IPS-20b (cell line): ENCODE results near the gene KIF5A.

Source experiments
- H3K27ac ChIP-seq: one replicate; pipeline ENCODE4 v1.5.1; 2013; ENCODE audit warnings: low read length
- H3K27me3 ChIP-seq: 2 replicates; pipeline ENCODE4 v1.6.1; 2013; ENCODE audit warnings: mild to moderate bottlenecking, low read length, inconsistent platforms; ENCODE audit not compliant: insufficient read depth
- H3K36me3 ChIP-seq: 2 replicates; pipeline ENCODE4 v1.6.1; 2013; ENCODE audit warnings: low read depth, mild to moderate bottlenecking, inconsistent platforms, low read length, moderate library complexity; ENCODE audit not compliant: insufficient read depth
- H3K4me1 ChIP-seq: 2 replicates; pipeline ENCODE4 v1.6.1; 2013; ENCODE audit warnings: mild to moderate bottlenecking, control low read depth, inconsistent platforms, low read length, moderate library complexity; ENCODE audit not compliant: insufficient read depth
- H3K4me3 ChIP-seq: 2 replicates; pipeline ENCODE4 v1.5.1; 2013; ENCODE audit warnings: mild to moderate bottlenecking, low read length, inconsistent platforms
- H3K9ac ChIP-seq: 2 replicates; pipeline ENCODE4 v1.6.1; 2013; ENCODE audit warnings: low read depth, mild to moderate bottlenecking, inconsistent platforms, low read length, moderate library complexity
- H3K9me3 ChIP-seq: 2 replicates; pipeline ENCODE4 v1.6.1; 2013; ENCODE audit warnings: mild to moderate bottlenecking, low read depth, low read length, inconsistent platforms; ENCODE audit not compliant: insufficient read depth

The KIF5A gene

DNA sequence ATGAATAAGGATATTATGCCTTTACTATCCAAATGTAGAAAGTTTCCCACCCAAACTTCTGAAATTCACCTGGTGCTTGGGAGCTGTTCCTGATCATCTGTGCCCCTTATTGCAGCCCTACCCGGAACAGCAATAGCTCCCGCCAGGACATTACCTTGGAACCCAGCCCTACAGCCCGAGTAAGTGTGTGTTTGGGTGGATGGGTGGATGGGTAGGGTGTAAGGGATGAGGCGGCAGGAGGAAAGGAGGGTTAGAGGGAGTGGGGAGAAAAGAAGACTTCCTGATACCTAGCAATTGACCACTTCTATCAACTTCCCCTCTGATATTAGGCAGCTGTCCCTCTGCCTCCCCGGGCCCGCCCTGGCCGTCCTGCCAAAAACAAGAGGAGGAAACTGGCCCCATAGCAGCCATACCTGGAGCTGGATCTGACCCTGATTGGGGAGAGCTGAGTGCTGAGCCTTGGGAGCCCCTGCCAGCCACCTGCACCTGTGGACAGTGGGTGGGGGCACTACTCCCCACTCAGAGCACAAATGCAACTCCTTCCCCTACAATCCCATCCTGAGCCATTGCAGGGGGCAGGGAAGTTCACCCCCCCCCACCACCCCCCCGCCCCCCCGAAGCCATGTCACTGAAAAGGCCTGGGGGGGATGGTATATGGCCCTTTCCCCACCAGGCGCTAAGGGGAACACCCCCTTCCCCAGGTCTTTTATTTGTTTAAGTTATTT, 20.9 kb upstream of the KIF5A start:
- peaks cover 84% of the 10 kb centered on the region for H3K36me3 ChIP-seq
- H3K9ac ChIP-seq = no peak overlapping the region; the same call in 1 of the 2 replicates
- H3K27me3 ChIP-seq = no peaks in the 10 kb centered on the region
- H3K9me3 ChIP-seq = no peaks in the 10 kb centered on the region
- no peak overlapping the region for H3K27ac ChIP-seq
- no peak overlapping the region for H3K4me3 ChIP-seq
- H3K4me1 ChIP-seq = no peaks in the 10 kb centered on the region

DNA sequence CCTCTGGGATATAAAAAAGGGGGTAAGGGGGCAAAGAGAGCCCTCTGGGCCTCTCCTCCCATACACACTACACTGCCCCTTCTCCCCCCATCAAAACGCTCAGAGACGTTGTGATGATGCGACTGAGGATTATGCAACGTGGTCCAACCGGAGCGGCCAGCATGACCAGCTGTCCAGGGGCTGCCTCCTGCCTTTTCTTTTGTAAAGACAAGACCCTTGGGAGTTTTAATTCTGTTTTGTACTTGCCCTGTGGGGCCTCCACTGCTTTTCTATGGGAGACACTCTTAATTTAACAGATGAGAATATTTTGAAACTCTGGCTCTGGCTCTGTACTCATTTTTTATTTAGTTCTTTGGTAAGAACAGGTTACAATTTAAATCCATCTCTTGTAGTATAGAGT, 20.0 kb upstream of the KIF5A start:
- H3K4me3 ChIP-seq = no peak overlapping the region
- H3K9me3 ChIP-seq = no peaks in the 10 kb centered on the region
- no peak overlapping the region for H3K27ac ChIP-seq
- peaks cover 84% of the 10 kb centered on the region for H3K36me3 ChIP-seq
- H3K4me1 ChIP-seq = no peaks in the 10 kb centered on the region
- H3K9ac ChIP-seq = no peak overlapping the region
- no peaks in the 10 kb centered on the region for H3K27me3 ChIP-seq

DNA sequence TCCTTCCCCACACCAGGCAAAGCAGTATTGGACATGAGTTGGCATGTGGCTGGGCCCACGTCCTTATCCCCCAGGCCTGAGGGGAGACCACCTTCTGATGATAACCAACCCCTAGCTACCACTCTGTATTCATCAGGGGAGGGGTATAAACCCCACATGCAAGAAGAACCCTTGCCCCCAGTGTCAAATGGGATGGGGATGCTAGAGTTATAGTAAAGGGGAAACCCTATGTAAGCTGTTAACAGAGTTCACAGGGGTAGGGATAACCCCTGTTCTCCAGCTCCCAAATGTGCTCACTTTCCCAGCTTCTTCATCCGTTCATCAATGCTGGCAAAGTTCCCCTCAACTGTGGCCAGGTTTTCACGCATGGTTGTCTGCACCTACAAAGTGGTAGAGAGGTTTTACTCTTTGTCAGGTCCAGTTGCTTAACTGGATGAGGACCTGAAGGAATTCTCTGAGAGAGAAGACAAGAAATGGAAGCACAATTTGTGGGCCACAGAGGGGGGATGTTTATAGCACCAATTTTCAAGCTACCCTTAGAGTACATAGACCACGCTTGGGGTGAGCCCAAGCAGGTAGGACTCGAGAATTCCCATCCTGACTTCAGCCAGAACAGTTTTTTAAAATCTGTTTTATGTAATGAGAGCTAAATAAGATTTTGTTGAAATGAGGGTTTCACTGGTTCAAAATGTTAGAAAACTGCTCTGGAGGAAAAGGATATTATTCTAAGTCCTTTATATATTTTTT, 19.3 kb upstream of the KIF5A start:
- Histone ChIP-seq H3K27ac (no peak overlapping the region), H3K4me3 (no peak overlapping the region), H3K9ac (no peak overlapping the region), H3K4me1 (no peaks in the 10 kb centered on the region), H3K36me3 (peaks cover 90% of the 10 kb centered on the region), H3K9me3 (no peaks in the 10 kb centered on the region), H3K27me3 (no peaks in the 10 kb centered on the region)

DNA sequence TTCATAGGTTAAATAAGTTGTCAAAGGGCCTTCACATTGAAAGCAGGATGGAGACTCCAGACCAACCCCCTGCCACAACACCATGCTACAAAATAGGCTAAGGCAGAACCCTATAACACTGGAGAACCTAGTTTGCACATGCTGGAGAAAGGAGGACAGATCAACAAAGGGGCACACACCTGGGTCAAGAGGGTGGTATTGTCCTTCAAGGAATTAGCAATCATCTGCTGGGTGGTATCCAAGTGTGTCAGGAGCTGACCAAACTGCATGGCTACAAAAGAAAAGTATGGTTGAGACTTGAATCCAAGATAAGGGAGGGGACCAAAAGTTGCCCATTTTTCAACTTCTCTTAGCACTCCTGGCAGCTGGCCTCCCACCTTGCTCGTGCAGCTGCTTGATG, 18.0 kb upstream of the KIF5A start:
- H3K36me3 ChIP-seq = peaks cover 86% of the 10 kb centered on the region

DNA sequence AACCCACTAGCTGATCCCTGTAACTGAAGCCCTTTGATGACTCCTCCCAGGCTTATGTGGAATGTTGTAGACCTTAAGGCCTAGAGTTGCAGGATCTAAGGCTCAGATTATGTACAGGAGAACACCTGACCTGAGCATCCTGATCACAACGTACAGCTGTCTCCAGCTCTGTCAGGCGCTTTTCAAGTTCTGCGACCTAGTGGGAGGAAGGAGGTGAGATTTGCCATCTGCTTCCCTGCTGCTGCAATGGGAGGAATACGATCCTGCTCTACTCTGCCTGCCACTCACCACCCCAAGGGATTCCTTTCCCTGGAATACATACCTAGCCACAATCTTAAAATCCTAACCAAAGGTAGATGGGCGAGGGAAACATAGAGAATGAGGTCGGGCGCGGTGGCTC, 16.7 kb upstream of the KIF5A start:
- H3K4me3 ChIP-seq = no peak overlapping the region
- peaks cover 82% of the 10 kb centered on the region for H3K36me3 ChIP-seq

More for the DNA sequence above, 18.0 kb upstream of the KIF5A start:
- Histone ChIP-seq H3K4me3 (no peak overlapping the region), H3K4me1 (0 out of 2 replicates have a peak, but pooled peaks cover 5% of the 10 kb centered on the region), H3K27ac (no peak overlapping the region), H3K27me3 (no peaks in the 10 kb centered on the region), H3K9me3 (no peaks in the 10 kb centered on the region), H3K9ac (no peak overlapping the region)

DNA sequence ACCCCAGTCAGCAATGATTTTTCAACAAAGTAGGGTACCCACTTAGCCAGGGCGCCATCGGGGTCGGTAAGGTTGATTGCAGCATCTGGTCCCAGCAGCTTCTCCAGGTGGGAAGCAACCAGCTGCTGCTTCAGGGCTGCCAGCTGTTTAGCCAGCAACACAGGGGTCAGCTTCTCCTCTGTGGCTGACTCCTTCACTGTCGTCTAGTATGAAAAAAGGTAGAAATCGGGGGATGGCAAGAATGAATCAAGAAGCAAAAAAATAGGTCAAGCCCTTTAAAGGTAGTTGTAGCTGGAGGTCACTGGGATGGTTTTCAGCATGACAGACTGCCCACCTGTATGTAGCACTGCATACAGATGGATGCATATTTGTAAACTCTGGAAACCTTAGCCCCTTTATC, 15.6 kb upstream of the KIF5A start:
- Histone ChIP-seq H3K4me1 (0 out of 2 replicates have a peak, but pooled peaks cover 5% of the 10 kb centered on the region), H3K36me3 (peaks cover 84% of the 10 kb centered on the region), H3K9ac (no peak overlapping the region), H3K27me3 (no peaks in the 10 kb centered on the region), H3K27ac (no peak overlapping the region), H3K9me3 (no peaks in the 10 kb centered on the region), H3K4me3 (no peak overlapping the region)

More for the DNA sequence above, 16.7 kb upstream of the KIF5A start:
- Histone ChIP-seq H3K27ac (no peak overlapping the region), H3K27me3 (no peaks in the 10 kb centered on the region), H3K4me1 (0 out of 2 replicates have a peak, but pooled peaks cover 5% of the 10 kb centered on the region), H3K9ac (no peak overlapping the region), H3K9me3 (no peaks in the 10 kb centered on the region)

DNA sequence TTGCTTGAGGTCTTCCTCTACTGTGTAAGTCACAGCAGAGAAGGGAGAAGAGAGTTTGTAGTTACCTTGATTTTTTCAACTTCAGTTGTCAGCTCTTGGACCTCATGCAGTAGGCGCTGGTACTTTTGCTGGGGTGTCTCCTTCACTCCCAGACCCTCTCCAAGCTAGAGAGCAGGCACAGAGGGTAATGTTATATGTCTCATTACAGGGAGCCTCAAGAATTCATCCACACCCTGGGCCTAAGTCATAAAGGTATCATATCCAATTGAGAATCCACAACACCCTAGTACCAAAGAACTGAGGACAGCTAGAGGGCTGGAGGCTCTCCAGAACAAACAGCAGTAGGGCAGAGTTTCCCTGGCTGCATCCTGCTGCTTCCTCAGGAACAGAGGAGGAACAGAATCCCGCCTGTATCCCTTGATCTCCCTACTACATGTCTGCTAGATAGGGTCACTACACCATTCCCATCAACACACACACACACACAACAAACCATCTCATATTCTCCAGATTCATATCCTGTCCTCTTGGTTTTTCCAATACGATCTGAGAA, 14.8 kb upstream of the KIF5A start:
- no peaks in the 10 kb centered on the region for H3K27me3 ChIP-seq
- H3K9ac ChIP-seq = no peak overlapping the region
- H3K9me3 ChIP-seq = no peaks in the 10 kb centered on the region
- no peak overlapping the region for H3K27ac ChIP-seq
- H3K4me1 ChIP-seq = 0 out of 2 replicates have a peak, but pooled peaks cover 5% of the 10 kb centered on the region
- H3K4me3 ChIP-seq = no peak overlapping the region
- H3K36me3 ChIP-seq = peaks cover 80% of the 10 kb centered on the region

DNA sequence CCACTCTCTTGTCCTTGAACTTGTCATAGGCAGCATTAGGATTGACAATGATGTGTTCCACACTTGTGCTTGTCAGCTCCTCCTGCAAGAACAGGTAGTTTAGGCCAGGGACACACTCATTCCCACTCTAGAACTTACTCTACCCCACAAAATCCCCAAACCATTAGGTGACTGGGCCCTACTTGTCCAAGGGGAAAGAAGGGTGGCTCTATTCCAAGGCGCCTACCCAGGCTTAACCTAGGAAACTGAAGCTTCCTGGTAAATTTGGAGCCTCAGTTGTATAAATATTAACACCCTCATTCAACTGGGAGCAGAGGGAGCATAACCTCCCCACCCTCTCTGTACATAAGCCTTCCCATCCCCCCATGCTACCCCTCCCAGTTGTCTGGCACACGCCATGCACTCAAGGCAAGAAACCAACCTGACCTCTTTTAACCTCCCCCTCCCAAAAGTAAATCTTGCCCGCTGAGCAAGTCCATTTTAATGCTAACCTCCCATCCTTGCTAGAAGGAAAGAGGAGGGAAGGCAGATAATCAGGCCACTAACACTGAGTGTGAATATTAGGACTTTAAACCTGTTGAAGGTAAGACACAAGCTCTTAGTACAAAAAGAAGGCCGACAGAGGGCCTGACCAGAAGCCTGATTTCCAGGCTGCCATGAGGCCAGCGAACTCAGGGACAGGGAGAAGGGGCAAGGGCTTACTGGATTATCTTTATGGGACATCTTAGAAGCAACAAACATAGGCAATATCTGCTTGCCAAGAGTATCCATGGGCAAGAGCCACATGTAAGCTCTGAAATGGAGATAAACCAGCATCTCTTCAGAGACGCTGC, 13.9 kb upstream of the KIF5A start:
- Histone ChIP-seq H3K36me3 (peaks cover 72% of the 10 kb centered on the region), H3K4me1 (0 out of 2 replicates have a peak, but pooled peaks cover 5% of the 10 kb centered on the region), H3K4me3 (no peak overlapping the region), H3K9me3 (no peaks in the 10 kb centered on the region), H3K27ac (no peak overlapping the region), H3K9ac (0 out of 2 replicates have a peak overlapping the region, but pooled peaks have one; percentile 18), H3K27me3 (no peaks in the 10 kb centered on the region)

DNA sequence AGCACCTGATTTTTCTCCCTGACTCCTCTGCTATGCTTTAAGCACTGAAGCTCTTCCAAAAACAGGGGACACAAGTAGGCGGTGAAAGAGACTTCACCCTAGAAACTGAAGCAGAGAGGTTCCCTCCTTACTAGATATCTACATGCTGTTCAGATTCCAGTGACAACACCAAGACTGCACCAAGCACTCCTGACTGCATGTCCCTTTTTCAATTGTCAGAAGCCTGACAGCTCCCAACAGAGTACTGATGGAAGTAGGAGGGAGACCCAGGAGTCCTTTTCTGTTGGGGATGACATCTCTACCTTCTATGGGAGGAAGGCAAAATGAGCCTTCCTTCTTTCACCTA, 13.3 kb upstream of the KIF5A start:
- Histone ChIP-seq H3K4me1 (0 out of 2 replicates have a peak, but pooled peaks cover 5% of the 10 kb centered on the region), H3K36me3 (peaks cover 73% of the 10 kb centered on the region), H3K27me3 (no peaks in the 10 kb centered on the region), H3K9ac (0 out of 2 replicates have a peak overlapping the region, but pooled peaks have one; percentile 18), H3K9me3 (no peaks in the 10 kb centered on the region), H3K4me3 (no peak overlapping the region), H3K27ac (no peak overlapping the region)

DNA sequence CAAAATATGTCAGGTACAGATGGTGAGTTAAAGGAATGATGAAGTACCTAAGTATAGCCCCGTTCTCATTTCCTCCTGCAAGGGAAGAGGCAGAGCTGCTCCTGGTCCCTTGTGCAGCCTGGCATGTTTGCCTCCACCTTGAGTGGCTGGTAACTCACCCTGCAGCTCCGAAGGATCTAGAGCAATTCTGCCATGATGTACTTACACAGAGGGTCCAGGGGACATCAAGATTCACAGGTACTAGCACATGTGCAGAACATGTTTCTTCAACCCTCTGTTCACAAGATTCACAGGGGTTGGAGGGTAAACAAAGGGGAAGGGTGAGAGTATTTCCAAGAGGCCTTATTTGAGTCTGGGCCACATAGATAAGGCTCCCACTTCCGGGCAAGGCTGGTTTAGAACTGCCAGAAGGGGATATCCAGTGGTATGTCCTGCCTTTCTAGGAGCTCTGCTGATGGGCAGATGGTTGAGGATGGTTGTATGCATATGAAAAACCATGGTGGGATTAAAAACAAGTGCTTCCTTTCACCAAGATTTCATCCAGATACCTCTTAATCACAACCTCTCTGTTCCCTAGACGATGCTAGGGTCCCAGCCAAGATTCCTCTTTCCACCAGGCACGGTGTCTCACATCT, 10.6 kb upstream of the KIF5A start:
- no peak overlapping the region for H3K9ac ChIP-seq
- H3K36me3 ChIP-seq = peaks cover 53% of the 10 kb centered on the region
- no peaks in the 10 kb centered on the region for H3K27me3 ChIP-seq
- no peak overlapping the region for H3K27ac ChIP-seq
- H3K9me3 ChIP-seq = no peaks in the 10 kb centered on the region
- H3K4me3 ChIP-seq = no peak overlapping the region
- 0 out of 2 replicates have a peak, but pooled peaks cover 5% of the 10 kb centered on the region for H3K4me1 ChIP-seq

DNA sequence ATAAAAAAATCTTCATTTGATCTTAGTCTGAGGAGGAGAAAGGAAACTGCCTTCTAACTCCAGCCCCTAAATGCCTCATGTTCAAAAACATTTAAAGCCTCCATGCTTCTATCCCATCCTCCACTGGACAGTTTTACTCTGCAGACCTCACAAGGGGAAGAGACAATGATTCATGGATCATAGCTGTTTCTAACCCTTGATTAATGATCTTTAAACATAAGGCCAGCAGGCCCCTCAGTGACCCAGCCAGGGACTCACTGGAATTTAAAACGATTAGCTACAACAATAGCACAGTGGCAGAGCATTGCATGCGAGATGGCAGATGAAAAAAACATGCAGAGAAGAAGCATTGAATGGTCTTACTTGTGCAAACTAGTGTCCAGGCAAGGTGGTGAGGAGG, 8.8 kb upstream of the KIF5A start:
- Histone ChIP-seq H3K4me3 (no peak overlapping the region), H3K27ac (no peak overlapping the region), H3K27me3 (no peaks in the 10 kb centered on the region), H3K9ac (no peak overlapping the region), H3K36me3 (peaks cover 45% of the 10 kb centered on the region), H3K9me3 (no peaks in the 10 kb centered on the region), H3K4me1 (peaks cover 10% of the 10 kb centered on the region)
